Measurements from ENCODE around the gene MOSMO.

MOSMO gene

DNA sequence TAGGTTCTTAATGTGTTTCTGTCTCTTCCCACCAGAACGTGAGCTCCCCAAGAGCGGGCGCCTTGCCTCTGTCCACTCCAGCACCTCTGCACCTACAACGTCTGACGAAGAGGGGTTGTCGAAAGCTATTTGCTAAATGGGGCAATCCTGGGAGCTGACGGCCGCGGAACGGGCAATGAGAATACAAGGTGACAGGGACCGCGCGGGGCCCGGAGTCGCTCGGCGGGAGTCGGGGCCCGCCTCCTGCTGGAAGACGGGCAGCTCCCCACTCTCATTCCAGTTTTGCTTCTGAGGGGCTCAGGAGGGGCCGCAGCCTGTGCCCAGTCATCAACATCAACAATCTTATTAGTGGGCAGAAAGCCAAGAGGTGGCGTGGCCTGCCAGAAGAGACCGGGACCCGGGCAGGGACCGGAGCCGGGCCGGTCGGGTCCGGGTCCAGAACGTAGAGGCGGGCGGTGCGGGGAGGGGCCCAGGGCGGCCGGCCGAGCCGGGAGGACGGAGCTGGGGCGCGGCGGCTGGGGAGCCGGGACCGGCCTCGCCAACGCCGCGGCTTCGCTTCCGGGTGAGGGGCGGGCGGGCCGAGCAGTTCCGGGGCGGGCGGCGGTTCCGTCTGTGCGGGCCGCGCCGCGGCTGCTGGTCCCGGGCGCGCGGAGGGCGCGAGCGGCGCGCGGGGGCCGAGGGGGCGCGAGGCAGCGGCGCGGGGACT is at the start of gene MOSMO:
TSS of gene MOSMO (plus strand) at position 603 of the 706 bp plus-strand sequence. CDS start 191 bp downstream, outside the sequence.
- Histone ChIP-seq H3K9me3 (no peaks in the 10 kb centered on the region), H3K36me3 (replicated peaks) (no peaks in the 10 kb centered on the region), H3K27me3 (ENCODE audit: low read depth) (no peaks in the 10 kb centered on the region), H3K4me3 (peak within 1 kb of the TSS; percentile 84), H3K4me1 (peaks cover 6% of the 10 kb centered on the region; the same call in 1 of the 2 replicates)
- peak; percentile 34 to 72 for DNase-seq (ENCODE audit: low spot score in 2 of 2)
- in situ Hi-C loops (cut with MboI; ENCODE audit: low sequenced_read_pairs): loop anchor here (10.0 kb wide), 1 partner anchor 57 kb away; no protein-coding TSS in a partner anchor

- in situ Hi-C loops (cut with MboI; ENCODE audit: low sequenced_read_pairs): no loop called here
- no peak for DNase-seq (ENCODE audit: low spot score in 2 of 2)
These were observed 48.9 kb upstream of the MOSMO start for GRCh38 chr16:21959050-21959449.

DNA sequence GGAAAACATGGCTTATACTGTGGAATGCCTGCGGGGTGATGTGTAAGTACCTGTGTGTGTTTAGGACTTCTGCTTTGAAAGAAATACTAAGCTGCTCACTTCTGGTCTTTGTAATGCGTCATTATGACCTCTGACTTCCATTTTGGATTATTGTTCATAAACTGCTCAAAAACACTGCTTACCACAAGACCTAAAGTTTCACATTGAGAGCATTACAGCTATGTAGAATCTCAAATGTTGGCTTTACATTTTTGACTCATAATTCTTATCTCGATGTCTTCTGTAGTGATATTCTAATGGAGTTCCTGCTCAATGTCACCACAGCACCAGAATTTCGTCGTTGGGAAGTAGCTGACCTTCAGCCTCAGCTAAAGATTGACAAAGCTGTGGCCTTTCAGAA is 45.4 kb upstream of the MOSMO start:
- peaks cover 11% of the 10 kb centered on the region for H3K4me1 ChIP-seq
- in situ Hi-C loops (cut with MboI; ENCODE audit: low sequenced_read_pairs): no loop called here

More at GRCh38 chr16:21959050-21959449, 48.9 kb upstream of the MOSMO start:
- Histone ChIP-seq H3K36me3 (replicated peaks) (peaks cover 70% of the 10 kb centered on the region), H3K9me3 (no peaks in the 10 kb centered on the region), H3K27me3 (ENCODE audit: low read depth) (no peaks in the 10 kb centered on the region), H3K4me1 (peaks cover 4% of the 10 kb centered on the region; the same call in 1 of the 2 replicates), H3K4me3 (no peak overlapping the region)

GRCh38 chr16:21963887-21964286 is 44.0 kb upstream of the MOSMO start:
- peaks cover 91% of the 10 kb centered on the region for H3K36me3 ChIP-seq (replicated peaks)
- in situ Hi-C loops (cut with MboI; ENCODE audit: low sequenced_read_pairs): no loop called here

More for the DNA sequence above, 45.4 kb upstream of the MOSMO start:
- Histone ChIP-seq H3K27me3 (ENCODE audit: low read depth) (no peaks in the 10 kb centered on the region), H3K36me3 (replicated peaks) (peaks cover 91% of the 10 kb centered on the region), H3K4me3 (no peak overlapping the region), H3K9me3 (no peaks in the 10 kb centered on the region)
- DNase-seq (ENCODE audit: low spot score in 2 of 2): no peak

DNA sequence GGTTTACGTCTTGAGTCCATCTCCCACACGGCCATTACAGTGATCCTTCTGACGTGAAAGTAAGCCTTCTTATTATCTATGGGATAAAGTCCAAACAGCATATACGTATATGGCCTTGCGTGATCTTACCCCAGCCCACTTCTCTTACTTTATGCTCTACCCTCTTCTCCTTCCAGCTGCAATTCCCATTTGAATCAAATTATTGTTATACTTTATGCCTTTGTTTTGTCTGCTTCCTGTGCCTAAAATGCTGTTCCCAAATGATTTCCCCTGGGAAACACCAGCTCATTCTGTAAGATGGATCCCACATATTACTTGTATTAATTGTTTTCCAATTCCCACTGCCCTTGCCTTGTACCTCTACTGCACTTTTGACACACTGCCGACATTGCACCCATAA is 43.6 kb upstream of the MOSMO start:
- no peak for DNase-seq (ENCODE audit: low spot score in 2 of 2)
- Histone ChIP-seq H3K9me3 (no peaks in the 10 kb centered on the region), H3K4me1 (peaks cover 11% of the 10 kb centered on the region), H3K36me3 (replicated peaks) (peaks cover 91% of the 10 kb centered on the region), H3K27me3 (ENCODE audit: low read depth) (no peaks in the 10 kb centered on the region), H3K4me3 (no peak overlapping the region)
- in situ Hi-C loops (cut with MboI; ENCODE audit: low sequenced_read_pairs): no loop called here

More at GRCh38 chr16:21963887-21964286, 44.0 kb upstream of the MOSMO start:
- H3K4me1 ChIP-seq: peaks cover 11% of the 10 kb centered on the region
- H3K9me3 ChIP-seq: no peaks in the 10 kb centered on the region
- no peak for DNase-seq (ENCODE audit: low spot score in 2 of 2)
- no peak overlapping the region for H3K4me3 ChIP-seq
- no peaks in the 10 kb centered on the region for H3K27me3 ChIP-seq (ENCODE audit: low read depth)

- H3K4me3 ChIP-seq: no peak overlapping the region
- DNase-seq (ENCODE audit: low spot score in 2 of 2): no peak
- H3K4me1 ChIP-seq: no peaks in the 10 kb centered on the region
- peaks cover 93% of the 10 kb centered on the region for H3K36me3 ChIP-seq (replicated peaks)
- in situ Hi-C loops (cut with MboI; ENCODE audit: low sequenced_read_pairs): no loop called here
- H3K9me3 ChIP-seq: no peaks in the 10 kb centered on the region
- no peaks in the 10 kb centered on the region for H3K27me3 ChIP-seq (ENCODE audit: low read depth)
These were observed 36.1 kb upstream of the MOSMO start for GRCh38 chr16:21971856-21972255.

GRCh38 chr16:21973945-21974344 is 34.0 kb upstream of the MOSMO start:
- no peaks in the 10 kb centered on the region for H3K27me3 ChIP-seq (ENCODE audit: low read depth)
- H3K9me3 ChIP-seq: no peaks in the 10 kb centered on the region
- H3K4me1 ChIP-seq: no peaks in the 10 kb centered on the region
- DNase-seq (ENCODE audit: low spot score in 2 of 2): no peak
- H3K36me3 ChIP-seq (replicated peaks): peaks cover 93% of the 10 kb centered on the region
- no peak overlapping the region for H3K4me3 ChIP-seq
- in situ Hi-C loops (cut with MboI; ENCODE audit: low sequenced_read_pairs): no loop called here

GRCh38 chr16:21980032-21980431 is 27.9 kb upstream of the MOSMO start:
- Histone ChIP-seq H3K9me3 (no peaks in the 10 kb centered on the region), H3K4me3 (no peak overlapping the region), H3K36me3 (replicated peaks) (peaks cover 85% of the 10 kb centered on the region), H3K27me3 (ENCODE audit: low read depth) (no peaks in the 10 kb centered on the region), H3K4me1 (no peaks in the 10 kb centered on the region)
- in situ Hi-C loops (cut with MboI; ENCODE audit: low sequenced_read_pairs): no loop called here
- DNase-seq (ENCODE audit: low spot score in 2 of 2): no peak

GRCh38 chr16:21982108-21982507 is 25.8 kb upstream of the MOSMO start:
- Histone ChIP-seq H3K4me3 (no peak overlapping the region), H3K36me3 (replicated peaks) (peaks cover 64% of the 10 kb centered on the region), H3K4me1 (peaks cover 7% of the 10 kb centered on the region), H3K27me3 (ENCODE audit: low read depth) (no peaks in the 10 kb centered on the region), H3K9me3 (no peaks in the 10 kb centered on the region)
- in situ Hi-C loops (cut with MboI; ENCODE audit: low sequenced_read_pairs): no loop called here
- DNase-seq (ENCODE audit: low spot score in 2 of 2): no peak

DNA sequence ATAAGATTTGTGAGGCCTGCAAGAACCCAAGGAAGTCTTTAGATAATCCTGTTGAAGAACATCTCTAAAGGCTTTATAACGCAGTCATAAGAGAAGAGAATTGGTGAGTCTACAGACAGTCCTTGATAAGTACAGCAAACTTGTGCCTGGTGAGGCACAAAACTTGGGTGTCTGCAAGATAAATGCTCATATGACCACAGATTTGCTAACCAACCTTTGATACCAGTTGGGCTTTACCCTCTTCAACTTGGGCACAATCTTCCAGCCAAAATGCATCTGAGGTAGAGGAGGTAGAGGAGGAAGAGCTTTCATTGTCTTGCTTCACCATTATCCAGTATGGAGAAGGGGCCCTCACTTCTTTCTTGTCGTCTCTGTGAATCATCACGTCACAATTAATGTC is 23.8 kb upstream of the MOSMO start:
- Histone ChIP-seq H3K36me3 (replicated peaks) (peaks cover 46% of the 10 kb centered on the region), H3K4me1 (peaks cover 9% of the 10 kb centered on the region), H3K4me3 (no peak overlapping the region), H3K27me3 (ENCODE audit: low read depth) (no peaks in the 10 kb centered on the region), H3K9me3 (no peaks in the 10 kb centered on the region)
- DNase-seq (ENCODE audit: low spot score in 2 of 2): no peak
- in situ Hi-C loops (cut with MboI; ENCODE audit: low sequenced_read_pairs): no loop called here

DNA sequence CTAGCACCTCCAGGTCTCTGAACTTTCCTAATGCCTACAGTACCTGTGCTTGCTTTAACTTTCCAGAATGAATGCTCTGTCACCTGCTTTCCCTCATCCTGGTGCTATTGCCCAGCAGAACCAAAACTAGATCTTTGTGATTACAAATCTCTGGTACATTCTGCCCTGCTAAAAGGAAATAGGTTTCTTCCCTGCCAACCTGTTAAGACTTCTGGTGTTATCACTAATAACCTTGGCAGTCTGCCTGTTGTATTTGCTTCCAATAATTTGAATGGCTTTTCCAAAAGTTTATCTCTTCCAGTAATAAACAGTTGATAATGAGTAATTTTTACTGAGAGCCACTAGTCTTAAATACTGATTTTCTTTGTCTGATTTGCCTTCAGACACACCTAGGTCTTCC is 22.4 kb upstream of the MOSMO start:
- no peaks in the 10 kb centered on the region for H3K27me3 ChIP-seq (ENCODE audit: low read depth)
- peaks cover 9% of the 10 kb centered on the region for H3K4me1 ChIP-seq
- H3K4me3 ChIP-seq: no peak overlapping the region
- no peaks in the 10 kb centered on the region for H3K9me3 ChIP-seq
- no peak for DNase-seq (ENCODE audit: low spot score in 2 of 2)
- peaks cover 32% of the 10 kb centered on the region for H3K36me3 ChIP-seq (replicated peaks)
- in situ Hi-C loops (cut with MboI; ENCODE audit: low sequenced_read_pairs): no loop called here

DNA sequence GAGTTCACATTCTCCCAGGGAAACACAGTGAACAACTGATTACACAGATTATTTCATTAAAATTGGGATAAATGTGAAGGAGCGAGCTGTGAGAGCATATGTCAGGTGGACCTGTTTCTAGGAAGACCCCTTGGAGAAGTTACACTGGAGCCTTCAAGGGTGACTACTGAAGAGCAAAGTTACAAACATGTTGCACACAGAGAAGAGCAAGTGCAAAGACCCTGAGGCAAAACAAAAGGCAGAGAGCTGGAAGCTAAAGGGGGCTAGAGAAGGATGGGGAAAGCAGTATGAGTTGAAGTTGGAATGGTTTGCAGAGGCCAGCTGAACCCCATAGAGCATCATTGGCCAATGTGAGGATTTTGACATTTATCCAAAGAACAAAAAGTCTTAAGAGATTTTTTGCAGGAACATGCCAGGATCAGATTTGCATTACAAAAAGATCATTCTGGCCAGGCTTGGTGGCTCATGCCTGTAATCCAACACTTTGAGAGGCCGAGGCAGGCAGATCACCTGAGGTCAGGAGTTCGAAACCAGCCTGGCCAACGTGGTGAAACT is 21.1 kb upstream of the MOSMO start:
- peaks cover 9% of the 10 kb centered on the region for H3K4me1 ChIP-seq
- H3K9me3 ChIP-seq: no peaks in the 10 kb centered on the region
- DNase-seq (ENCODE audit: low spot score in 2 of 2): peak; percentile 48 to 72
- in situ Hi-C loops (cut with MboI; ENCODE audit: low sequenced_read_pairs): no loop called here
- no peaks in the 10 kb centered on the region for H3K27me3 ChIP-seq (ENCODE audit: low read depth)
- H3K4me3 ChIP-seq: no peak overlapping the region
- peaks cover 21% of the 10 kb centered on the region for H3K36me3 ChIP-seq (replicated peaks)

- H3K27me3 ChIP-seq (ENCODE audit: low read depth): no peaks in the 10 kb centered on the region
- H3K36me3 ChIP-seq (replicated peaks): peaks cover 13% of the 10 kb centered on the region
- in situ Hi-C loops (cut with MboI; ENCODE audit: low sequenced_read_pairs): no loop called here
- no peaks in the 10 kb centered on the region for H3K9me3 ChIP-seq
- no peak for DNase-seq (ENCODE audit: low spot score in 2 of 2)
- peaks cover 9% of the 10 kb centered on the region for H3K4me1 ChIP-seq
- no peak overlapping the region for H3K4me3 ChIP-seq
These were observed 20.4 kb upstream of the MOSMO start for GRCh38 chr16:21987498-21987897.

- Histone ChIP-seq H3K27me3 (ENCODE audit: low read depth) (no peaks in the 10 kb centered on the region), H3K4me1 (peaks cover 9% of the 10 kb centered on the region), H3K36me3 (replicated peaks) (peaks cover under 1% of the 10 kb centered on the region), H3K4me3 (no peak overlapping the region), H3K9me3 (no peaks in the 10 kb centered on the region)
- DNase-seq (ENCODE audit: low spot score in 2 of 2): no peak
- in situ Hi-C loops (cut with MboI; ENCODE audit: low sequenced_read_pairs): no loop called here
These were observed 18.8 kb upstream of the MOSMO start for GRCh38 chr16:21989133-21989532.

All from HAP-1 (cell line).